GM23338 (cell line): ENCODE measurements around the gene KIFC1. TPM values are rescaled to one million over a fixed set of nuclear protein-coding genes. Genes with fewer than 3 reads are reported as not detected.

Experiments
- ATAC-seq: fragments of 200-7000 bp; cut with Tn5 transposase; 3 replicates; pipeline ENCODE4 v1.9.1; 2020
- DNase-seq: peaks from one replicate; pipeline ENCODE4 v3.0.0-alpha.2; 2015; ENCODE audit warnings: low spot score
- H2AFZ ChIP-seq: fragments of 200-600 bp; sonication (generic); 2 replicates; pipeline ENCODE4 v1.8.0; 2016; ENCODE audit warnings: antibody characterized with exemption, mild to moderate bottlenecking, moderate library complexity
- H3F3A ChIP-seq: fragments of 200-600 bp; sonication (generic); replicated peaks from 2 replicates; pipeline ENCODE4 v1.8.0; 2017; ENCODE audit warnings: antibody characterized with exemption, mixed run types, low read depth
- H3K27ac ChIP-seq: fragments of 200-600 bp; sonication (generic); 2 replicates; pipeline ENCODE4 v1.6.1; 2016; ENCODE audit warnings: low read depth
- H3K27me3 ChIP-seq: fragments of 200-600 bp; sonication (generic); 2 replicates; pipeline ENCODE4 v1.8.0; 2016; ENCODE audit warnings: mild to moderate bottlenecking, mixed run types, moderate library complexity; ENCODE audit not compliant: insufficient read depth
- H3K36me3 ChIP-seq: fragments of 200-600 bp; sonication (generic); 2 replicates; pipeline ENCODE4 v1.8.0; 2016; ENCODE audit warnings: mild to moderate bottlenecking; ENCODE audit not compliant: insufficient read depth
- H3K4me1 ChIP-seq: fragments of 200-600 bp; sonication (generic); 2 replicates; pipeline ENCODE4 v1.8.0; 2016; ENCODE audit warnings: mild to moderate bottlenecking, moderate library complexity; ENCODE audit not compliant: insufficient read depth
- H3K4me2 ChIP-seq: fragments of 200-600 bp; sonication (generic); 2 replicates; pipeline ENCODE4 v1.7.1; 2017; ENCODE audit warnings: mixed run types
- H3K4me3 ChIP-seq: fragments of 200-600 bp; sonication (generic); 2 replicates; pipeline ENCODE4 v1.6.1; 2016; ENCODE audit warnings: mixed run types
- H3K79me2 ChIP-seq: fragments of 200-600 bp; sonication (generic); replicated peaks from 2 replicates; pipeline ENCODE4 v1.8.0; 2017; ENCODE audit warnings: mild to moderate bottlenecking; ENCODE audit not compliant: insufficient read depth
- H3K9me2 ChIP-seq: fragments of 200-600 bp; sonication (generic); 2 replicates; pipeline ENCODE4 v1.8.0; 2017; ENCODE audit not compliant: insufficient read depth
- H4K20me1 ChIP-seq: fragments of 200-600 bp; sonication (generic); replicated peaks from 2 replicates; pipeline ENCODE4 v1.8.0; 2017; ENCODE audit warnings: mild to moderate bottlenecking; ENCODE audit not compliant: insufficient read depth
- H3K27ac Mint-ChIP-seq: 2 replicates; pipeline ENCODE4 v1.8.0; 2020; ENCODE audit warnings: inconsistent platforms, mild to moderate bottlenecking, moderate library complexity, mixed read lengths
- H3K27me3 Mint-ChIP-seq: 3 replicates; pipeline ENCODE4 v1.8.0; 2022; ENCODE audit warnings: low read depth, mild to moderate bottlenecking, moderate library complexity, mixed read lengths, inconsistent platforms; ENCODE audit not compliant: insufficient read depth, poor library complexity
- H3K36me3 Mint-ChIP-seq: 3 replicates; pipeline ENCODE4 v1.8.0; 2021; ENCODE audit warnings: low read depth, mild to moderate bottlenecking, inconsistent platforms, moderate library complexity, mixed read lengths
- H3K4me1 Mint-ChIP-seq: 3 replicates; pipeline ENCODE4 v1.8.0; 2020; ENCODE audit warnings: mild to moderate bottlenecking, inconsistent platforms, mixed read lengths
- H3K4me3 Mint-ChIP-seq: 3 replicates; pipeline ENCODE4 v1.8.0; 2021; ENCODE audit warnings: moderate library complexity, mild to moderate bottlenecking, inconsistent platforms, mixed read lengths
- H3K9me3 Mint-ChIP-seq: 3 replicates; pipeline ENCODE4 v1.8.0; 2020; ENCODE audit warnings: moderate library complexity, mild to moderate bottlenecking, inconsistent platforms, mixed read lengths
- CREB1 ChIP-seq: fragments of 250-450 bp; sonication (Bioruptor Pico); IDR thresholded peaks from 2 replicates; pipeline ENCODE4 v1.5.0; 2020; ENCODE audit warnings: low read depth, mild to moderate bottlenecking, moderate library complexity
- EZH2 ChIP-seq: fragments of 200-600 bp; sonication (generic); IDR thresholded peaks from one replicate; pipeline ENCODE4 v1.8.0; 2017; ENCODE audit warnings: antibody characterized with exemption, mild to moderate bottlenecking, low read depth; ENCODE audit not compliant: unreplicated experiment
- EZH2phosphoT487 ChIP-seq: fragments of 200-600 bp; sonication (generic); IDR thresholded peaks from one replicate; pipeline ENCODE4 v1.8.1; 2018; ENCODE audit warnings: antibody characterized with exemption; ENCODE audit not compliant: unreplicated experiment
- JUNB ChIP-seq: IDR thresholded peaks from one replicate; pipeline ENCODE4 v1.6.1; 2016; ENCODE audit warnings: antibody characterized with exemption; ENCODE audit not compliant: unreplicated experiment
- NANOG ChIP-seq: IDR thresholded peaks from 2 replicates; pipeline ENCODE4 v1.6.1; 2016; ENCODE audit warnings: antibody characterized with exemption, borderline replicate concordance
- POLR2AphosphoS5 ChIP-seq: IDR thresholded peaks from 2 replicates; pipeline ENCODE4 v1.6.1; 2016; ENCODE audit warnings: antibody characterized with exemption, low read depth
- STAT1 ChIP-seq: IDR thresholded peaks from one replicate; pipeline ENCODE4 v1.6.1; 2016; ENCODE audit warnings: antibody characterized with exemption; ENCODE audit not compliant: unreplicated experiment
- ZNF114 ChIP-seq: fragments of 250-450 bp; sonication (Bioruptor Pico); IDR thresholded peaks from 2 replicates; pipeline ENCODE4 v1.5.0; 2020; ENCODE audit warnings: mild to moderate bottlenecking, moderate library complexity
- ZNF331 ChIP-seq: fragments of 250-450 bp; sonication (Bioruptor Pico); IDR thresholded peaks from 2 replicates; pipeline ENCODE4 v1.5.0; 2020; ENCODE audit warnings: low read depth, mild to moderate bottlenecking, moderate library complexity
- polyA plus RNA-seq: library from polyadenylated mRNA; unstranded; fragments of >200 nt; fragmentation: Nextera tagmentation; extraction: Ambion mirVana; gene quantifications from 2 replicates; pipeline ENCODE4 v1.2.1, GENCODE V29; 2016
- total RNA-seq: library from RNA; depleted of rRNA; stranded (reverse); fragments of >200 nt; shearing (Covaris generic); gene quantifications from 2 replicates; pipeline ENCODE4 v1.2.3, GENCODE V29; 2014
- TF ChIP-seq, protein P1 (sequence below): IDR thresholded peaks from one replicate; pipeline ENCODE4 v1.6.1; 2018; ENCODE audit warnings: antibody characterized with exemption; ENCODE audit not compliant: unreplicated experiment
- TF ChIP-seq, protein P2 (sequence below): fragments of 250-450 bp; sonication (Bioruptor Pico); IDR thresholded peaks from 2 replicates; pipeline ENCODE4 v1.5.0; 2020; ENCODE audit warnings: mild to moderate bottlenecking, moderate library complexity
- TF ChIP-seq, protein P3 (sequence below): IDR thresholded peaks from 2 replicates; pipeline ENCODE4 v1.6.1; 2016; ENCODE audit warnings: antibody characterized with exemption
- TF ChIP-seq, protein P4 (sequence below), 2 experiments: fragments of 200-600 bp in 1 of 2; sonication (generic) in 1 of 2; conservative IDR thresholded peaks; 2 replicates each; pipeline versions ENCODE4 v1.5.1 to v1.6.1; 2016 to 2017; ENCODE audit warnings: antibody characterized with exemption in 2 of 2, low read depth in 2 of 2, mild to moderate bottlenecking in 2 of 2, moderate library complexity in 1 of 2

The KIFC1 gene
- total and polyA plus RNA-seq, 2 experiments from 2014 or later: 10.3 to 61.7 TPM

DNA sequence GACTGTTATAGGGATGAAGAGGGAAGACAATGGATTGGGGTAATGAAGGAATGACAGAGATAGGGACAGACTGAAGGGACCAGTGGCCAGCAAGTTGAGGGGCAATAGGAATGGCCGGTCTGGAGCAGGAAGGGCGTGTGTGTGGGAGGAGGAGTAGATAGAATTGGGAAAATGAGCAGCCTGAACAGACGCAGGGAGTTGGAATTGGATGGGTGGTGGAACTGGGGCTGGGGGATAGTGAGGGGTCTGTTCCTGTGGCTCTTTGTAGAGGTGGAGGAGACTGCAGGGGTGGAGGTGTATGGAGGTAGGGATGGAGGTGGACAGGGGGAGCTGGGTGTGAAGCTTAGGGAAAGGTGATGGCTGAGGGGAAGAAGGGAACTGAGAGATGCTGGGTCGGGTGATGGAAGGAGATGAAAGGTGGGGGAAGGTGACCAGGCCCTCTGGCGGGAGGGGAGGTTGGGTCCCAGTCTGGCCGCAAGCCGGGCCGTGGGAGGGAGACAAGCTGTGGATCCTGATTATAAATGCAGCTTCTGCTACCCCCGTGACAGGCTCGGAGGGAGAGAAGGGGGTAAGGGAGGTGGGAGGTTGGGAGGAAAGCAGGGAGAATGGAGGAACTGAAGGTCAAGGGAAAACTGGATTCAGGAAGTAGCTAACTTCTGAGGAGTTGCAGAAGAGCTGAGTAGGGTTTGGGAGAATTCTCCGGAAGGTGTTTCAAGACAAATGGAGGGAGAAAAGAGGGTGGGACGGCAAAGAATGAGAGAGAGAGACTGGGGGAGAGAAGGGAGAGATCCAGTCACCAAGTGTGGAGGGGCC is 33.4 kb downstream of the KIFC1 start:
- Histone ChIP-seq H2AFZ (no peak overlapping the region), H4K20me1 (no peaks in the 10 kb centered on the region; the same call in 1 of the 2 replicates), H3K27ac (peak overlapping the region; percentile 77; the same call in 1 of the 2 replicates), H3K79me2 (peaks cover 57% of the 10 kb centered on the region), H3K27me3 (no peaks in the 10 kb centered on the region), H3F3A (peaks cover 19% of the 10 kb centered on the region), H3K4me2 (peak overlapping the region; percentile 95), H3K9me2 (no peaks in the 10 kb centered on the region), H3K4me1 (peaks cover 38% of the 10 kb centered on the region), H3K4me3 (peak overlapping the region; percentile 72), H3K36me3 (no peaks in the 10 kb centered on the region)
- DNase-seq (no peak), ATAC-seq (no peak)
- Mint-ChIP-seq H3K27ac (peak overlapping the region; percentile 81), H3K4me3 (peak overlapping the region; percentile 90), H3K36me3 (peaks cover 27% of the 10 kb centered on the region), H3K27me3 (peaks cover 20% of the 10 kb centered on the region), H3K9me3 (no peaks in the 10 kb centered on the region), H3K4me1 (peaks cover 72% of the 10 kb centered on the region)
- TF ChIP-seq NANOG (no peak), EZH2phosphoT487 (no peak), JUNB (no peak), ZNF114 (CRISPR knock-in tag) (no peak), STAT1 (no peak), ZNF331 (CRISPR knock-in tag) (no peak), POLR2AphosphoS5 (no peak), EZH2 (no peak), CREB1 (CRISPR knock-in tag) (no peak)
- TF ChIP-seq, protein P1, sequence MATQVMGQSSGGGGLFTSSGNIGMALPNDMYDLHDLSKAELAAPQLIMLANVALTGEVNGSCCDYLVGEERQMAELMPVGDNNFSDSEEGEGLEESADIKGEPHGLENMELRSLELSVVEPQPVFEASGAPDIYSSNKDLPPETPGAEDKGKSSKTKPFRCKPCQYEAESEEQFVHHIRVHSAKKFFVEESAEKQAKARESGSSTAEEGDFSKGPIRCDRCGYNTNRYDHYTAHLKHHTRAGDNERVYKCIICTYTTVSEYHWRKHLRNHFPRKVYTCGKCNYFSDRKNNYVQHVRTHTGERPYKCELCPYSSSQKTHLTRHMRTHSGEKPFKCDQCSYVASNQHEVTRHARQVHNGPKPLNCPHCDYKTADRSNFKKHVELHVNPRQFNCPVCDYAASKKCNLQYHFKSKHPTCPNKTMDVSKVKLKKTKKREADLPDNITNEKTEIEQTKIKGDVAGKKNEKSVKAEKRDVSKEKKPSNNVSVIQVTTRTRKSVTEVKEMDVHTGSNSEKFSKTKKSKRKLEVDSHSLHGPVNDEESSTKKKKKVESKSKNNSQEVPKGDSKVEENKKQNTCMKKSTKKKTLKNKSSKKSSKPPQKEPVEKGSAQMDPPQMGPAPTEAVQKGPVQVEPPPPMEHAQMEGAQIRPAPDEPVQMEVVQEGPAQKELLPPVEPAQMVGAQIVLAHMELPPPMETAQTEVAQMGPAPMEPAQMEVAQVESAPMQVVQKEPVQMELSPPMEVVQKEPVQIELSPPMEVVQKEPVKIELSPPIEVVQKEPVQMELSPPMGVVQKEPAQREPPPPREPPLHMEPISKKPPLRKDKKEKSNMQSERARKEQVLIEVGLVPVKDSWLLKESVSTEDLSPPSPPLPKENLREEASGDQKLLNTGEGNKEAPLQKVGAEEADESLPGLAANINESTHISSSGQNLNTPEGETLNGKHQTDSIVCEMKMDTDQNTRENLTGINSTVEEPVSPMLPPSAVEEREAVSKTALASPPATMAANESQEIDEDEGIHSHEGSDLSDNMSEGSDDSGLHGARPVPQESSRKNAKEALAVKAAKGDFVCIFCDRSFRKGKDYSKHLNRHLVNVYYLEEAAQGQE: no peak
- TF ChIP-seq, protein P2, sequence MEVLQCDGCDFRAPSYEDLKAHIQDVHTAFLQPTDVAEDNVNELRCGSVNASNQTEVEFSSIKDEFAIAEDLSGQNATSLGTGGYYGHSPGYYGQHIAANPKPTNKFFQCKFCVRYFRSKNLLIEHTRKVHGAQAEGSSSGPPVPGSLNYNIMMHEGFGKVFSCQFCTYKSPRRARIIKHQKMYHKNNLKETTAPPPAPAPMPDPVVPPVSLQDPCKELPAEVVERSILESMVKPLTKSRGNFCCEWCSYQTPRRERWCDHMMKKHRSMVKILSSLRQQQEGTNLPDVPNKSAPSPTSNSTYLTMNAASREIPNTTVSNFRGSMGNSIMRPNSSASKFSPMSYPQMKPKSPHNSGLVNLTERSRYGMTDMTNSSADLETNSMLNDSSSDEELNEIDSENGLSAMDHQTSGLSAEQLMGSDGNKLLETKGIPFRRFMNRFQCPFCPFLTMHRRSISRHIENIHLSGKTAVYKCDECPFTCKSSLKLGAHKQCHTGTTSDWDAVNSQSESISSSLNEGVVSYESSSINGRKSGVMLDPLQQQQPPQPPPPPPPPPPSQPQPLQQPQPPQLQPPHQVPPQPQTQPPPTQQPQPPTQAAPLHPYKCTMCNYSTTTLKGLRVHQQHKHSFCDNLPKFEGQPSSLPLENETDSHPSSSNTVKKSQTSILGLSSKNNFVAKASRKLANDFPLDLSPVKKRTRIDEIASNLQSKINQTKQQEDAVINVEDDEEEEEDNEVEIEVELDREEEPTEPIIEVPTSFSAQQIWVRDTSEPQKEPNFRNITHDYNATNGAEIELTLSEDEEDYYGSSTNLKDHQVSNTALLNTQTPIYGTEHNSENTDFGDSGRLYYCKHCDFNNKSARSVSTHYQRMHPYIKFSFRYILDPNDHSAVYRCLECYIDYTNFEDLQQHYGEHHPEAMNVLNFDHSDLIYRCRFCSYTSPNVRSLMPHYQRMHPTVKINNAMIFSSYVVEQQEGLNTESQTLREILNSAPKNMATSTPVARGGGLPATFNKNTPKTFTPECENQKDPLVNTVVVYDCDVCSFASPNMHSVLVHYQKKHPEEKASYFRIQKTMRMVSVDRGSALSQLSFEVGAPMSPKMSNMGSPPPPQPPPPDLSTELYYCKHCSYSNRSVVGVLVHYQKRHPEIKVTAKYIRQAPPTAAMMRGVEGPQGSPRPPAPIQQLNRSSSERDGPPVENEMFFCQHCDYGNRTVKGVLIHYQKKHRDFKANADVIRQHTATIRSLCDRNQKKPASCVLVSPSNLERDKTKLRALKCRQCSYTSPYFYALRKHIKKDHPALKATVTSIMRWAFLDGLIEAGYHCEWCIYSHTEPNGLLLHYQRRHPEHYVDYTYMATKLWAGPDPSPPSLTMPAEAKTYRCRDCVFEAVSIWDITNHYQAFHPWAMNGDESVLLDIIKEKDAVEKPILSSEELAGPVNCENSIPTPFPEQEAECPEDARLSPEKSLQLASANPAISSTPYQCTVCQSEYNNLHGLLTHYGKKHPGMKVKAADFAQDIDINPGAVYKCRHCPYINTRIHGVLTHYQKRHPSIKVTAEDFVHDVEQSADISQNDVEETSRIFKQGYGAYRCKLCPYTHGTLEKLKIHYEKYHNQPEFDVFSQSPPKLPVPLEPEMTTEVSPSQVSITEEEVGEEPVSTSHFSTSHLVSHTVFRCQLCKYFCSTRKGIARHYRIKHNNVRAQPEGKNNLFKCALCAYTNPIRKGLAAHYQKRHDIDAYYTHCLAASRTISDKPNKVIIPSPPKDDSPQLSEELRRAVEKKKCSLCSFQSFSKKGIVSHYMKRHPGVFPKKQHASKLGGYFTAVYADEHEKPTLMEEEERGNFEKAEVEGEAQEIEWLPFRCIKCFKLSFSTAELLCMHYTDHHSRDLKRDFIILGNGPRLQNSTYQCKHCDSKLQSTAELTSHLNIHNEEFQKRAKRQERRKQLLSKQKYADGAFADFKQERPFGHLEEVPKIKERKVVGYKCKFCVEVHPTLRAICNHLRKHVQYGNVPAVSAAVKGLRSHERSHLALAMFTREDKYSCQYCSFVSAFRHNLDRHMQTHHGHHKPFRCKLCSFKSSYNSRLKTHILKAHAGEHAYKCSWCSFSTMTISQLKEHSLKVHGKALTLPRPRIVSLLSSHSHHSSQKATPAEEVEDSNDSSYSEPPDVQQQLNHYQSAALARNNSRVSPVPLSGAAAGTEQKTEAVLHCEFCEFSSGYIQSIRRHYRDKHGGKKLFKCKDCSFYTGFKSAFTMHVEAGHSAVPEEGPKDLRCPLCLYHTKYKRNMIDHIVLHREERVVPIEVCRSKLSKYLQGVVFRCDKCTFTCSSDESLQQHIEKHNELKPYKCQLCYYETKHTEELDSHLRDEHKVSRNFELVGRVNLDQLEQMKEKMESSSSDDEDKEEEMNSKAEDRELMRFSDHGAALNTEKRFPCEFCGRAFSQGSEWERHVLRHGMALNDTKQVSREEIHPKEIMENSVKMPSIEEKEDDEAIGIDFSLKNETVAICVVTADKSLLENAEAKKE: no peak
- TF ChIP-seq, protein P3, sequence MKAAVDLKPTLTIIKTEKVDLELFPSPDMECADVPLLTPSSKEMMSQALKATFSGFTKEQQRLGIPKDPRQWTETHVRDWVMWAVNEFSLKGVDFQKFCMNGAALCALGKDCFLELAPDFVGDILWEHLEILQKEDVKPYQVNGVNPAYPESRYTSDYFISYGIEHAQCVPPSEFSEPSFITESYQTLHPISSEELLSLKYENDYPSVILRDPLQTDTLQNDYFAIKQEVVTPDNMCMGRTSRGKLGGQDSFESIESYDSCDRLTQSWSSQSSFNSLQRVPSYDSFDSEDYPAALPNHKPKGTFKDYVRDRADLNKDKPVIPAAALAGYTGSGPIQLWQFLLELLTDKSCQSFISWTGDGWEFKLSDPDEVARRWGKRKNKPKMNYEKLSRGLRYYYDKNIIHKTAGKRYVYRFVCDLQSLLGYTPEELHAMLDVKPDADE: no peak
- TF ChIP-seq, protein P4, sequence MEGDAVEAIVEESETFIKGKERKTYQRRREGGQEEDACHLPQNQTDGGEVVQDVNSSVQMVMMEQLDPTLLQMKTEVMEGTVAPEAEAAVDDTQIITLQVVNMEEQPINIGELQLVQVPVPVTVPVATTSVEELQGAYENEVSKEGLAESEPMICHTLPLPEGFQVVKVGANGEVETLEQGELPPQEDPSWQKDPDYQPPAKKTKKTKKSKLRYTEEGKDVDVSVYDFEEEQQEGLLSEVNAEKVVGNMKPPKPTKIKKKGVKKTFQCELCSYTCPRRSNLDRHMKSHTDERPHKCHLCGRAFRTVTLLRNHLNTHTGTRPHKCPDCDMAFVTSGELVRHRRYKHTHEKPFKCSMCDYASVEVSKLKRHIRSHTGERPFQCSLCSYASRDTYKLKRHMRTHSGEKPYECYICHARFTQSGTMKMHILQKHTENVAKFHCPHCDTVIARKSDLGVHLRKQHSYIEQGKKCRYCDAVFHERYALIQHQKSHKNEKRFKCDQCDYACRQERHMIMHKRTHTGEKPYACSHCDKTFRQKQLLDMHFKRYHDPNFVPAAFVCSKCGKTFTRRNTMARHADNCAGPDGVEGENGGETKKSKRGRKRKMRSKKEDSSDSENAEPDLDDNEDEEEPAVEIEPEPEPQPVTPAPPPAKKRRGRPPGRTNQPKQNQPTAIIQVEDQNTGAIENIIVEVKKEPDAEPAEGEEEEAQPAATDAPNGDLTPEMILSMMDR (conservative IDR thresholded peaks at IDR 0.05; ENCODE audit: low read depth in 2 of 2): no peak
